ENCODE results near the gene LYZL4.

LYZL4 gene

DNA sequence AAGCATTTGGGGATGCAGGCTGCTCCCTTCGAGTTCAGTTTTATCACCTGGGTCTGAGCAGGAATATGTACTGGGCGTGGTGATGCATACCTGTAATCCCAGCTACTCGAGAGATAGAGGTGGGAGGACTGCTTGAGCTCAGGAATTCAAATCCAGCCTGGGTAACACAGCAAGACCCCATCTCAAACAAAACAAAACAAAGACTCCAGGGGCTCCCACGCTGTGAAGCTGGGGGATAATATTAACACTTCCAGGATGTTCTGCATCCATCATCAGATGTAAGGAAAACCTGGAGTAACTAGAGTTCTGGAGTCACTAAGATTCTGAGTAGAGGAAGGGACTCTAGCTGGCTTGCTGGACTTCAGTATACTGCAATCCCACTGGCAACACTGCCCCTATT is 40.6 kb downstream of the LYZL4 start:
- no peak for DNase-seq

DNA sequence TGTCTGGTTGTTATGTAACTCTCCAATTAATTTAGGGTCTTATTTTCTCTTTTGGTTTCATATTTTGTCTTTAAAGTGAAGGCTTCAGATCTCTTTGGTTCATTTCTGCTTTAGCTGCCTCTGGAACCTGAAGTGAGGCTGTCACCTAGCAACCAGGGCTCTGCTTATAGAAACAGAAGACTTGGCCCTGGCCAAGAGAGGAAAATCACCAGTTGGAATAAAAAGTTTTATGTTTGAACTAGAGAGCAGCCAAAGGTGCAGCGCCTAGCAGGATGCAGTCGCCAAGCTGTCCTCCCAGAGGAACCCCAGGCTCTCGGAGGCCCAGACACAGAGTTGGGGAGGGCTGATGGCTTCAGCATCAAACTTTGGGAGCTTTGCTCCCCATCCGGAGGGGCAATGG is 41.1 kb downstream of the LYZL4 start:
- peak in 3 of 4 experiments; percentile 15 to 39 (median 18) for DNase-seq

DNA sequence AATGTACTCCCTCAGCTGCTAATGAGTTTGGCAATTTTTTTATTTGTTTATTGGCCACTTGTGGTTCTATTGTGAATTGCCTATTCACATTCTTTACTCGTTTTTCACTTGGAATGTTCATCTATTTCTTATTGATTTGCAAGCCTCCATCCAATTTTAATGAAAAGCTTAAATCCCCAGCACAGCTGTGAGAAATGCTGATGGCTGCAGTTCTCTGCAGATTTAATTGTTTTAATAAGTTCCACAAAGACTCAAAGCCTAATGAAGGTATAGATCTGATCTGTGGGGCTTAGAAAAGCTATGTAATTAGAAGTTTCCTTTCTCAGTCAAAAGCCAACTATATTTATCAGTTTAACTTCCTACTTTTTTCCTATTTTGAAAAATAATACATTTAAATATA is 41.5 kb downstream of the LYZL4 start:
- DNase-seq: no peak

DNA sequence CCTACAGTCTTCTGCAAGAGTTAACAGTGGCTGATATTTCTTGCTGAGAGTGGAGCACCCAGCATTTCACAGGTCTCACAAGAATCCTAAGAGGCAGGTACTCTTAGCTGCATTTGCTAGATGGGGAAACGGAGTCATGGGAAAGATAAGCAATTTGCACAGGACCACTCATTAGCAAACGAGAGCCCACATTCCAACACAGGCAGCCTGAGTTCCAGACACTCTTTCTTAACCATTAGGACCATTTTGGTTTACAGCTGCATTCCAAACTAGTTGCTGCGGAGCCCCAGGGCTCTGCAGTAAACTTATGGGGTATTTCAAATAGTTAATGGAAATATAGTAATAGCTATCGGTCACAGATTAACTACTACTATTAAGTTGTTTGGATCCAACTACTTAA is 42.5 kb downstream of the LYZL4 start:
- DNase-seq: no peak

DNA sequence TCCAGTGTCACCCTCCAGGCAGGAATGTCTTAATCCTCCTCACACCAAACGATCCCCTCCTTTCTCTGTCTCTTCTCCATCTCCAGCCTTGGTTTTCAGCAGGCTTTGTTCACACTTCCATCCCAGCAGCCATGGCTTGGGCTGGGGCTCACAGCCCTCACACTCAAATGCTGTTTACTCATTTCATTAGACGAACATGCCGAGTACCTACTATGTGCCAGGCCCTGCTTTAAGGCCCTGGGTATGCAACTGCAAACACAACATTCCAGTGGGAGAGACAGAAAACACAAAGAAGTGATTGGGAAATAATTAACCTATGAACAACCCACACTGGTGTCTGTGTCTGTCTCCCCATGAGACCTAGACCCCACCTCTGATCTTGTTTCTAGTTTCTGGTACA is 43.9 kb downstream of the LYZL4 start:
- no peak for DNase-seq

DNA sequence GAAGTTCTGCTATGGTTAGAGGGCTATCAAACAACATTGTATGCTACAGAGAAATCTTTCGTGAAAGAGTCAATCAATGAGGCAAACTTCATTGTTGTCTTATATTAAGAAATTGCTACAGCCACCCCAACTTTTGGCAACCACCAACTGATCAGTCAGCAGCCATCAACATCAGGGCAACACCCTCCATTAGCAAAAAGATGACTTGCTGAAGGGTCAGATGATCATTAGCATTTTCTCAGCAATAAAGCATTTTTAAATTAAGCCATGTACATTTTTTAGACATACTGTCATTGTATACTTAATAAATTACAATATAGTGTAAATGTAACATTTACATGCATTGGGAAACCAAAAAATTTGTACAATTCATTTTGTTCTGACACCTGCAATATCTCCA is 53.1 kb downstream of the LYZL4 start:
- no peak for DNase-seq

DNA sequence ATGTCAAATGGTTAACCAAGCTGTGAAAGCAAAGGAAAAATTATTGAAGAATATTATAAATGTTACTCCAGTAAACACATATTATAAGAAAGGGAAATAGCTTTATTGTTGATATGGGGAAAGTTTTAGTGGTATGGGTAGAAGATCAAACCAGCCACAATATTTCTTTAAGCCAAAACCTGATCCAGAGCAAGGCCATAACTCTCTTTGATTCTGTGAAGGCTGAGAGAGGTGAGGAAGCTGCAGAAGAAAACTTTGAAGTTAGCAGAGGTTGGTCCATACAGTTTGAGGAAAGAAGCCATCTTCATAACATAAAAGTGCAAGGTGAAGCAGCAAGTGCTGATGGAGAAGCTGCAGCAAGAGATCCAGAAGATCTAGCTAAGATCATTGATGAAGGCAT is 54.8 kb downstream of the LYZL4 start:
- no peak for DNase-seq

DNA sequence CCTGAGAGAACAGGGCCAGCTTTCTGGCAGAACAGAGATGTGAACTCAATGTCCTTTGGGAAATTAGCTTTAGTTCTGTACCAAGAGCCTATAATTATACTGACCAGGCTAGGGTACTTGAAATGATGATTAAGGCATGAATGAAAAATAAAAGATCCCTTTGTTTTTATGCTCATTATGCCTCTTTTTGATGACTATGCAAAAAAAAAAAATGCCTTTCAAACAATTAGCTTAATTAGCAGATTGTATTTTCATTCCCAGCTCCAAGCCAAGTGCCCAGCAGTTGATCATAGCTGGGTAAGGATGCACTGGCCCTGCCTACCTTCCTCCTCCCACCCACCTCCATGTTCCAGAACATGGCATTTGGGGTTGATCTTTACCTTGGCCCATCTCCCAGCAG is 56.8 kb downstream of the LYZL4 start:
- DNase-seq: no peak

DNA sequence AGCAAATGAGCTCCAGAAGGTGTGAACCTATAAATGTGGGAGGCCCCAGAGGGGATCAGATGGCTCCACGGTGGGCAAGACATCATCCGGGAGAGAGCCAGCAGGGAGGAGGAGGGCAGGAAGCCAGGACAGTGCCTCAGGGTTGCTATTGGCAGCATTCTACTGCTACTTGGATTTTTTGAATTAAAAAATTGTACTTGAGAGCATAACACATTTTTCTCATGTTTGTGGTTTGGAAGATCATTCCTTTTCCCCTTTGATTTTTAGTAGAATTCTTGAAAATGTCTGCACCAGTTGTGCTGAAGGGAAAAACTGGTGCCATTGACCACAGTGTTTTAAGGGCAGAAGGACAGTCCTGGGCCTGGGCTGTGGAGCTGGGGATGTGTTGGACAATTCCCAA is 59.2 kb downstream of the LYZL4 start:
- DNase-seq: no peak

DNA sequence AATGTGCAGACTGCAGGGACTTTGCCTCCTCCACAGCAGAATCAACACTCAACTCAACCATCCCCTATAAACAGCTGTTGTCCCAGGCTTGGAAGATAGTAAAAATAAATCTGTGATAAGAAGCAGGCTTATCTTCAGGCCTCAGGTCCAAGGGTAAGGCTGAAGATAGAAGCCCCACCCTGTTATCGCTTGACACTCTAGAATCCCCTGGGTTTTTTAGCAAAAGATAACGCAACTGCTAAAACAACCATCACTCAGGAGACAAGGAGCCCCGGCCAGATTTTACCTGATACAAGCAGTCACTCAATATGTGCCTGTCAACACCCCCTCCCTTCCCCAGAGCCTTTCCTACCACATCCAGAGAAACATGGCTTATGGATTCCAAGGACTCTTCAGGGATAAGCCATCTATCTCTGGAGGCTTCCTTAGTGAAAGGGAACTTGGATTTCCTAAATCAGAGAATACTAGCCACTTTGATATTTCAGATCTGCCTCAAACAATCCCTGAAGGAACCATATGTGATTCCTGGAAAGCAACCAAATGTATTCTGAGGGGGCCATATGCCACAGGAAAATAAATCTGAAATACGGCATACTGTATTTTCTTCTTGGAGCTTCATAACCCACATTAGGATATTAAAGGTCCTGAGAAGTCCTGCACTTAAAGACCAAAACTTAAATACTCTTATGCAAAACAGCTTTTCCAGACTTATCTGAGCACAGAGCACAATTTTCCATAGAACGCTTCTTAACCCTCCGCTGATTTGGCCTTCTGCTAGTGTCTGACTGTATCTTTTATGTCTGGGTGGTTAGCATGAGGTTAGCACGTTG is 60.4 kb downstream of the LYZL4 start:
- no peak for DNase-seq

DNA sequence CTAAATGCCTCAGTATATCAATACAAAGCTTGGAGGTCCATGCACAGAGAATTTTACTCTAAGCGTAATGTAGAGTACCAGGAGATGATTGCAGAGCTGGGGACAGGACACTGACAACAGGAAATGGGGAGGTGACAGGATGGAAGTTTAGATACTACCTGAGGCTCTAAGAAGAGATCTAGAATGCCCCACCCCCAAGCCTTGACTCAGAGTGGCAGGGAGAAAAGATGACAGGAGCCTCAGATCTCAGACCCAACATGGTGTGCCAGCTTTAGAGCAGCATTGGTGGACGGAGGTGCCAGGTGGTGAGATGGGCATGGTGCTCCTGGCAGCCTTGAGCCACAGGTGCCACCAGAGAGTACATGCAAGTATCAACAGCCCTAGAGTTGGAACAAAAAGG is 62.5 kb downstream of the LYZL4 start:
- DNase-seq: no peak

Data from suppressor macrophage (primary cell).